Putamen (tissue), 1 donor: ENCODE data around the gene DIS3L2.

Experiments
- DNase-seq: peaks from one replicate; pipeline ENCODE4 v3.0.0-alpha.2; 2016; ENCODE audit warnings: low spot score

The DIS3L2 gene

GRCh38 chr2:232053777-232054176 lies 92.3 kb downstream of the DIS3L2 start:
- no peak for DNase-seq

GRCh38 chr2:232058063-232058877 lies 96.8 kb downstream of the DIS3L2 start:
- DNase-seq, result no peak

- DNase-seq, result no peak
These were observed 97.4 kb downstream of the DIS3L2 start for GRCh38 chr2:232058931-232059330.

- DNase-seq, result no peak
These were observed 99.8 kb downstream of the DIS3L2 start for GRCh38 chr2:232061265-232061664.

GRCh38 chr2:232073026-232073425 lies 111.5 kb downstream of the DIS3L2 start:
- DNase-seq, result no peak

GRCh38 chr2:232073699-232074098 lies 112.2 kb downstream of the DIS3L2 start:
- DNase-seq, result no peak

GRCh38 chr2:232075080-232075479 lies 113.6 kb downstream of the DIS3L2 start:
- no peak for DNase-seq

- DNase-seq, result no peak
These were observed 114.3 kb downstream of the DIS3L2 start for GRCh38 chr2:232075859-232076258.

GRCh38 chr2:232076272-232076671 lies 114.8 kb downstream of the DIS3L2 start:
- no peak for DNase-seq

- DNase-seq, result no peak
These were observed 115.2 kb downstream of the DIS3L2 start for GRCh38 chr2:232076736-232077135.

GRCh38 chr2:232085164-232085563 lies 123.7 kb downstream of the DIS3L2 start:
- DNase-seq, result peak; percentile 76

GRCh38 chr2:232085826-232086425 lies 124.4 kb downstream of the DIS3L2 start:
- no peak for DNase-seq

- DNase-seq, result no peak
These were observed 127.3 kb downstream of the DIS3L2 start for GRCh38 chr2:232088771-232089170.

- DNase-seq, result no peak
These were observed 132.7 kb downstream of the DIS3L2 start for GRCh38 chr2:232094201-232094600.

- DNase-seq, result no peak
These were observed 133.4 kb downstream of the DIS3L2 start for GRCh38 chr2:232094883-232095282.

GRCh38 chr2:232097260-232097659 lies 135.7 kb downstream of the DIS3L2 start:
- DNase-seq, result no peak

GRCh38 chr2:232097758-232098157 lies 136.2 kb downstream of the DIS3L2 start:
- DNase-seq, result no peak

- DNase-seq, result no peak
These were observed 140.9 kb downstream of the DIS3L2 start for GRCh38 chr2:232102380-232102779.

GRCh38 chr2:232103140-232103737 lies 141.7 kb downstream of the DIS3L2 start:
- no peak for DNase-seq

- DNase-seq, result no peak
These were observed 142.6 kb downstream of the DIS3L2 start for GRCh38 chr2:232104076-232104646.

GRCh38 chr2:232111551-232111950 lies 150.0 kb downstream of the DIS3L2 start:
- DNase-seq, result no peak

GRCh38 chr2:232113821-232114220 lies 152.3 kb downstream of the DIS3L2 start:
- no peak for DNase-seq
